HepG2 (cell line): Measurements from ENCODE around the gene C11orf68. TPM values are rescaled to one million over a fixed set of nuclear protein-coding genes. Genes with fewer than 3 reads are reported as not detected.

ENCODE experiments used
- CHCHD3 ChIP-seq: sonication (generic); formaldehyde crosslinking; IDR thresholded peaks from 2 replicates; pipeline ENCODE4 v1.8.0; 2022; ENCODE audit warnings: mild to moderate bottlenecking, missing genetic modification reagents, moderate library complexity
- ELF1 ChIP-seq: sonication (generic); formaldehyde crosslinking; IDR thresholded peaks from 2 replicates; pipeline ENCODE4 v1.4.0; 2020; ENCODE audit warnings: missing genetic modification reagents
- KLF11 ChIP-seq: IDR thresholded peaks from 2 replicates; pipeline ENCODE4 v1.6.1; 2016; ENCODE audit warnings: missing compliant biosample characterization
- POLR2A ChIP-seq, 2 experiments: IDR thresholded peaks; 2 replicates each; pipeline ENCODE4 v1.6.1; 2011; ENCODE audit warnings: low read depth in 2 of 2, low read length in 2 of 2, mild to moderate bottlenecking in 1 of 2, moderate library complexity in 1 of 2; ENCODE audit not compliant: insufficient read depth in 1 of 2
- RAD51 ChIP-seq: fragments of 450-650 bp; IDR thresholded peaks from 2 replicates; pipeline ENCODE4 v1.6.1; 2016; ENCODE audit warnings: borderline replicate concordance
- REPIN1 ChIP-seq: sonication (generic); formaldehyde crosslinking; IDR thresholded peaks from 2 replicates; pipeline ENCODE4 v1.8.0; 2022; ENCODE audit warnings: missing genetic modification reagents, low read depth, mild to moderate bottlenecking, borderline replicate concordance
- RFXAP ChIP-seq: sonication (generic); formaldehyde crosslinking; IDR thresholded peaks from 2 replicates; pipeline ENCODE4 v1.4.0; 2020; ENCODE audit warnings: missing genetic modification reagents, borderline replicate concordance
- SMAD3 ChIP-seq: sonication (generic); formaldehyde crosslinking; IDR thresholded peaks from 2 replicates; pipeline ENCODE4 v1.4.0; 2020; ENCODE audit warnings: missing genetic modification reagents
- TFDP1 ChIP-seq: IDR thresholded peaks from 2 replicates; pipeline ENCODE4 v1.6.1; 2016; ENCODE audit warnings: missing compliant biosample characterization, missing genetic modification reagents, borderline replicate concordance
- TGIF2 ChIP-seq: IDR thresholded peaks from 2 replicates; pipeline ENCODE4 v1.6.1; 2016; ENCODE audit warnings: control low read depth, missing compliant biosample characterization
- THRA ChIP-seq: sonication (generic); formaldehyde crosslinking; IDR thresholded peaks from 2 replicates; pipeline ENCODE4 v1.4.0; 2020; ENCODE audit warnings: missing genetic modification reagents, borderline replicate concordance
- ZFP36L1 ChIP-seq: sonication (generic); formaldehyde crosslinking; IDR thresholded peaks from 2 replicates; pipeline ENCODE4 v1.8.0; 2022; ENCODE audit warnings: mild to moderate bottlenecking, missing genetic modification reagents, moderate library complexity
- ZNF160 ChIP-seq: sonication (generic); formaldehyde crosslinking; IDR thresholded peaks from 2 replicates; pipeline ENCODE4 v1.8.0; 2022; ENCODE audit warnings: mild to moderate bottlenecking, inconsistent platforms, missing genetic modification reagents
- ZNF556 ChIP-seq: sonication (generic); formaldehyde crosslinking; IDR thresholded peaks from 2 replicates; pipeline ENCODE4 v1.4.0; 2020; ENCODE audit warnings: mild to moderate bottlenecking, missing genetic modification reagents, borderline replicate concordance
- ZNF570 ChIP-seq: sonication (generic); formaldehyde crosslinking; IDR thresholded peaks from 2 replicates; pipeline ENCODE4 v1.4.0; 2020; ENCODE audit warnings: mild to moderate bottlenecking, missing genetic modification reagents, borderline replicate concordance
- ZNF580 ChIP-seq: IDR thresholded peaks from 2 replicates; pipeline ENCODE4 v1.6.1; 2016; ENCODE audit warnings: low read depth, borderline replicate concordance
- ZNF644 ChIP-seq: IDR thresholded peaks from 2 replicates; pipeline ENCODE4 v1.6.1; 2016; ENCODE audit warnings: low read depth
- ZNF660 ChIP-seq: sonication (generic); formaldehyde crosslinking; IDR thresholded peaks from 2 replicates; pipeline ENCODE4 v1.5.1; 2020; ENCODE audit warnings: mild to moderate bottlenecking, low read depth, missing genetic modification reagents, borderline replicate concordance
- polyA plus RNA-seq, 8 experiments: library from polyadenylated mRNA; depleted of rRNA in 3 of 8; stranded (reverse) in 7 of 8; unstranded in 1 of 8; fragments of >200 nt; fragmentation: Illumina TruSeq in 4 of 8; extraction: Trizol in 4 of 8; gene quantifications; 2 replicates each; pipeline versions ENCODE4 v1.2.1 to v1.2.3, GENCODE V29; 2011 to 2016; ENCODE audit warnings: low read depth in 4 of 8, missing spikeins in 1 of 8, mixed read lengths in 1 of 8; ENCODE audit not compliant: insufficient read depth in 1 of 8
- total RNA-seq, 5 experiments: library from RNA; depleted of rRNA; stranded (reverse); fragments of >200 nt; fragmentation: Illumina TruSeq; extraction: Trizol; gene quantifications; 2 replicates each; pipeline ENCODE4 v1.2.3, GENCODE V29; 2016; ENCODE audit warnings: low read depth in 1 of 5
- TF ChIP-seq, protein P1 (sequence below): sonication (generic); formaldehyde crosslinking; conservative IDR thresholded peaks from 2 replicates; pipeline ENCODE4 v1.4.0; 2020; ENCODE audit warnings: missing genetic modification reagents
- TF ChIP-seq, protein P2 (sequence below): sonication (generic); formaldehyde crosslinking; IDR thresholded peaks from 2 replicates; pipeline ENCODE4 v1.4.0; 2020; ENCODE audit warnings: missing genetic modification reagents, low read depth, mild to moderate bottlenecking, borderline replicate concordance
- TF ChIP-seq, protein P3 (sequence below): sonication (generic); formaldehyde crosslinking; IDR thresholded peaks from 2 replicates; pipeline ENCODE4 v1.4.0; 2020; ENCODE audit warnings: missing genetic modification reagents, borderline replicate concordance

C11orf68 gene
- total and polyA plus RNA-seq, 2 of the 13 experiments (the other 11 are each of a cell fraction or from before 2014, with no cell fraction given): 8.4 to 28.3 TPM

DNA sequence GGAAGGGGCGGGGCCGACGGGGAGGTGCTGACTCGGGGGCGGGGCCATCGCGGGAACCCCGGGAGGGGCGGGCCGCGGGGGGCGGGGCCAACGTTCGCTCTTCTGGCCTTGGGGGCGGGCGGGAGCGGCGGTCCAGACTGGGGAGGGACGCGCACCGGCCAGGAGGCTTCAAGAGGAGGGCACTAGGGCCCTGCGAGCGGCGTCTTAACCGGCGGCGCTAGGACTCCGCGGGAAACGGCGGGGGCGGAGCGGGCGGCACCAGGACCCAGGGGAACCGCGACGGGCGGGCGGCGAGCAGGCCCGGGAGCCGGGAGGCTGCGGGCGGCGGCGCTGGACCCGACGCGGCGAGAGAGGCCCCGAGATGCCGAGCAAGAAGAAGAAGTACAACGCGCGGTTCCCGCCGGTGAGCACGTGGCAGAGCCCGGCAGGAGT is 295 bp upstream of the C11orf68 start, which contains the start of gene DRAP1 (continued):
- TF ChIP-seq TFDP1 (CRISPR knock-in tag): peak; percentile 79; the same call in 1 of the 2 replicates
- TF ChIP-seq, protein P1, sequence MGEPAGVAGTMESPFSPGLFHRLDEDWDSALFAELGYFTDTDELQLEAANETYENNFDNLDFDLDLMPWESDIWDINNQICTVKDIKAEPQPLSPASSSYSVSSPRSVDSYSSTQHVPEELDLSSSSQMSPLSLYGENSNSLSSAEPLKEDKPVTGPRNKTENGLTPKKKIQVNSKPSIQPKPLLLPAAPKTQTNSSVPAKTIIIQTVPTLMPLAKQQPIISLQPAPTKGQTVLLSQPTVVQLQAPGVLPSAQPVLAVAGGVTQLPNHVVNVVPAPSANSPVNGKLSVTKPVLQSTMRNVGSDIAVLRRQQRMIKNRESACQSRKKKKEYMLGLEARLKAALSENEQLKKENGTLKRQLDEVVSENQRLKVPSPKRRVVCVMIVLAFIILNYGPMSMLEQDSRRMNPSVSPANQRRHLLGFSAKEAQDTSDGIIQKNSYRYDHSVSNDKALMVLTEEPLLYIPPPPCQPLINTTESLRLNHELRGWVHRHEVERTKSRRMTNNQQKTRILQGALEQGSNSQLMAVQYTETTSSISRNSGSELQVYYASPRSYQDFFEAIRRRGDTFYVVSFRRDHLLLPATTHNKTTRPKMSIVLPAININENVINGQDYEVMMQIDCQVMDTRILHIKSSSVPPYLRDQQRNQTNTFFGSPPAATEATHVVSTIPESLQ (CRISPR knock-in tag): no peak
- TF ChIP-seq, protein P2, sequence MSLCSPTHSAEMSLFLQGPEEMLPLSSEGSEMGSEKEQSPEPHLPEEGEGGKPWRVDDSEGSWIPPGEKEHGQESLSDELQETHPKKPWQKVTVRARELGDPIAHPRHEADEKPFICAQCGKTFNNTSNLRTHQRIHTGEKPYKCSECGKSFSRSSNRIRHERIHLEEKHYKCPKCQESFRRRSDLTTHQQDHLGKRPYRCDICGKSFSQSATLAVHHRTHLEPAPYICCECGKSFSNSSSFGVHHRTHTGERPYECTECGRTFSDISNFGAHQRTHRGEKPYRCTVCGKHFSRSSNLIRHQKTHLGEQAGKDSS (CRISPR knock-in tag): no peak
- peak; percentile 88 for TF ChIP-seq THRA (CRISPR knock-in tag)
- TF ChIP-seq ZNF160 (CRISPR knock-in tag): 0 out of 2 replicates have a peak, but pooled peaks have one; percentile 64
- TF ChIP-seq ZNF660 (CRISPR knock-in tag): no peak
- peak; percentile 81 for TF ChIP-seq REPIN1 (CRISPR knock-in tag)
- peak; percentile 94 for TF ChIP-seq ZNF556 (CRISPR knock-in tag)
- TF ChIP-seq POLR2A (IDR thresholded peaks at IDR 0.05; ENCODE audit: insufficient read depth in 1 of 2, low read depth in 2 of 2, low read length in 2 of 2): peak in 1 of 2 experiments; percentile 46; a peak in 2 of 4 replicates
- no peak for TF ChIP-seq RAD51
- TF ChIP-seq CHCHD3 (CRISPR knock-in tag): no peak
- TF ChIP-seq, protein P3, sequence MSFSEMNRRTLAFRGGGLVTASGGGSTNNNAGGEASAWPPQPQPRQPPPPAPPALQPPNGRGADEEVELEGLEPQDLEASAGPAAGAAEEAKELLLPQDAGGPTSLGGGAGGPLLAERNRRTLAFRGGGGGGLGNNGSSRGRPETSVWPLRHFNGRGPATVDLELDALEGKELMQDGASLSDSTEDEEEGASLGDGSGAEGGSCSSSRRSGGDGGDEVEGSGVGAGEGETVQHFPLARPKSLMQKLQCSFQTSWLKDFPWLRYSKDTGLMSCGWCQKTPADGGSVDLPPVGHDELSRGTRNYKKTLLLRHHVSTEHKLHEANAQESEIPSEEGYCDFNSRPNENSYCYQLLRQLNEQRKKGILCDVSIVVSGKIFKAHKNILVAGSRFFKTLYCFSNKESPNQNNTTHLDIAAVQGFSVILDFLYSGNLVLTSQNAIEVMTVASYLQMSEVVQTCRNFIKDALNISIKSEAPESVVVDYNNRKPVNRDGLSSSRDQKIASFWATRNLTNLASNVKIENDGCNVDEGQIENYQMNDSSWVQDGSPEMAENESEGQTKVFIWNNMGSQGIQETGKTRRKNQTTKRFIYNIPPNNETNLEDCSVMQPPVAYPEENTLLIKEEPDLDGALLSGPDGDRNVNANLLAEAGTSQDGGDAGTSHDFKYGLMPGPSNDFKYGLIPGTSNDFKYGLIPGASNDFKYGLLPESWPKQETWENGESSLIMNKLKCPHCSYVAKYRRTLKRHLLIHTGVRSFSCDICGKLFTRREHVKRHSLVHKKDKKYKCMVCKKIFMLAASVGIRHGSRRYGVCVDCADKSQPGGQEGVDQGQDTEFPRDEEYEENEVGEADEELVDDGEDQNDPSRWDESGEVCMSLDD (CRISPR knock-in tag): peak; percentile 62; the same call in 1 of the 2 replicates
- 0 out of 2 replicates have a peak, but pooled peaks have one; percentile 39 for TF ChIP-seq KLF11 (CRISPR knock-in tag)
- no peak for TF ChIP-seq ZNF570 (CRISPR knock-in tag)
- peak; percentile 83; the same call in 1 of the 2 replicates for TF ChIP-seq TGIF2 (CRISPR knock-in tag)
- TF ChIP-seq ZNF644 (CRISPR knock-in tag): no peak
- peak; percentile 90 for TF ChIP-seq SMAD3 (CRISPR knock-in tag)
- TF ChIP-seq ELF1 (CRISPR knock-in tag): peak; percentile 49; the same call in 1 of the 2 replicates
- TF ChIP-seq ZFP36L1: 0 out of 2 replicates have a peak, but pooled peaks have one; percentile 44
- TF ChIP-seq RFXAP: peak; percentile 61; the same call in 1 of the 2 replicates
- peak; percentile 73; the same call in 1 of the 2 replicates for TF ChIP-seq ZNF580
